ENCODE measurements around the gene SERPINB3. TPM values are rescaled to one million over a fixed set of nuclear protein-coding genes. Genes with fewer than 3 reads are reported as not detected.
"Not testable (repeated sequence)": the region's sequence is repeated elsewhere in the genome, so short reads cannot be mapped to it uniquely, and the experiment has no call there.

SERPINB3 gene
- total RNA-seq (2021; ENCODE audit: unreplicated experiment): not detected
- not detected for polyA plus RNA-seq (2012; ENCODE audit: insufficient read length)
- not detected for Bru-seq, nascent RNA
- not detected for BruChase-seq, experiment 1, labeled RNA remaining after a 2-hour chase
- BruChase-seq, experiment 2, labeled RNA remaining after a 6-hour chase: not detected
- long read RNA-seq: 0 reads

GRCh38 chr18:63661750-63662149 is at the start of gene SERPINB3:
TSS of gene SERPINB3 (minus strand) at chr18:63661893. CDS start at chr18:63661216, 677 bp downstream.
- H3K9me3 ChIP-seq (ENCODE audit: control insufficient read depth, insufficient read depth, low read depth, low read length); ATAC-seq; CTCF ChIA-PET; H3K27ac ChIP-seq (ENCODE audit: low read length); POLR2A ChIA-PET; H3K4me1 ChIP-seq (ENCODE audit: control insufficient read depth, insufficient read depth, low read length); in situ Hi-C loops (cut with HindIII; ENCODE audit: low pct_unique_long_range_greater_than_20kb, low sequenced_read_pairs); intact Hi-C loops (cut with micrococcal nuclease; ENCODE audit: unreplicated experiment); DNase-seq (ENCODE audit: low read depth, low spot score); H3K27me3 ChIP-seq (ENCODE audit: control insufficient read depth, insufficient read depth, low read length); H3K36me3 ChIP-seq (ENCODE audit: control insufficient read depth, insufficient read depth, low read length); H3K4me3 ChIP-seq (ENCODE audit: low read depth in 2 of 2, low read length in 2 of 2); BruUV-seq (replicated peaks): not testable (repeated sequence)

- H3K4me1 ChIP-seq (ENCODE audit: control insufficient read depth, insufficient read depth, low read length): no peaks in the 10 kb centered on the region
- H3K36me3 ChIP-seq (ENCODE audit: control insufficient read depth, insufficient read depth, low read length): no peaks in the 10 kb centered on the region
- TF ChIP-seq REST (IDR thresholded peaks at IDR 0.05; ENCODE audit: insufficient read depth in 1 of 2, low read depth in 2 of 2, low read length in 1 of 2) (no peak), POLR2AphosphoS5 (IDR thresholded peaks at IDR 0.05; ENCODE audit: low read depth, low read length) (no peak), TCF7L2 (IDR thresholded peaks at IDR 0.05; ENCODE audit: low read depth, low read length) (no peak), CTCF (IDR thresholded peaks at IDR 0.05) (no peak), SIN3A (IDR thresholded peaks at IDR 0.05; ENCODE audit: borderline replicate concordance, insufficient read depth, low read depth, low read length) (no peak)
- ChIA-PET CTCF (no interaction called here), POLR2A (no interaction called here)
- H3K27me3 ChIP-seq (ENCODE audit: control insufficient read depth, insufficient read depth, low read length): no peaks in the 10 kb centered on the region
- in situ Hi-C loops (cut with HindIII; ENCODE audit: low pct_unique_long_range_greater_than_20kb, low sequenced_read_pairs) (no loop called here), intact Hi-C loops (cut with micrococcal nuclease; ENCODE audit: unreplicated experiment) (no loop called here)
- no peak overlapping the region for H3K4me3 ChIP-seq (ENCODE audit: low read depth in 2 of 2, low read length in 2 of 2)
- DNase-seq (ENCODE audit: low read depth, low spot score): no peak
- no peaks in the 10 kb centered on the region for H3K9me3 ChIP-seq (ENCODE audit: control insufficient read depth, insufficient read depth, low read depth, low read length)
- no peak overlapping the region for H3K27ac ChIP-seq (ENCODE audit: low read length)
- ATAC-seq: no peak
- BruUV-seq (replicated peaks): no TSS peak
These were observed 47.0 kb upstream of the SERPINB3 start for GRCh38 chr18:63708650-63709049.

GRCh38 chr18:63707816-63708215 is 46.1 kb upstream of the SERPINB3 start:
- Histone ChIP-seq H3K4me1 (ENCODE audit: control insufficient read depth, insufficient read depth, low read length) (no peaks in the 10 kb centered on the region), H3K36me3 (ENCODE audit: control insufficient read depth, insufficient read depth, low read length) (no peaks in the 10 kb centered on the region), H3K4me3 (ENCODE audit: low read depth in 2 of 2, low read length in 2 of 2) (no peak overlapping the region), H3K27ac (ENCODE audit: low read length) (no peak overlapping the region), H3K9me3 (ENCODE audit: control insufficient read depth, insufficient read depth, low read depth, low read length) (no peaks in the 10 kb centered on the region), H3K27me3 (ENCODE audit: control insufficient read depth, insufficient read depth, low read length) (no peaks in the 10 kb centered on the region)
- in situ Hi-C loops (cut with HindIII; ENCODE audit: low pct_unique_long_range_greater_than_20kb, low sequenced_read_pairs) (no loop called here), intact Hi-C loops (cut with micrococcal nuclease; ENCODE audit: unreplicated experiment) (no loop called here)
- ChIA-PET CTCF (no interaction called here), POLR2A (no interaction called here)
- TF ChIP-seq TCF7L2 (IDR thresholded peaks at IDR 0.05; ENCODE audit: low read depth, low read length) (no peak), SIN3A (IDR thresholded peaks at IDR 0.05; ENCODE audit: borderline replicate concordance, insufficient read depth, low read depth, low read length) (no peak), CTCF (IDR thresholded peaks at IDR 0.05) (no peak), POLR2AphosphoS5 (IDR thresholded peaks at IDR 0.05; ENCODE audit: low read depth, low read length) (no peak), REST (IDR thresholded peaks at IDR 0.05; ENCODE audit: insufficient read depth in 1 of 2, low read depth in 2 of 2, low read length in 1 of 2) (no peak)
- no peak for DNase-seq (ENCODE audit: low read depth, low spot score)
- ATAC-seq: no peak
- BruUV-seq (replicated peaks): no TSS peak
